ENCODE measurements around the gene SLC5A8.

- TF ChIP-seq REST (IDR thresholded peaks at IDR 0.05; ENCODE audit: unreplicated experiment), result no peak
- TF ChIP-seq POLR2AphosphoS5 (IDR thresholded peaks at IDR 0.05; ENCODE audit: low read depth), result no peak
- no peak for TF ChIP-seq EZH2 (IDR thresholded peaks at IDR 0.05; ENCODE audit: low read depth, unreplicated experiment)
- TF ChIP-seq EZH2phosphoT487 (IDR thresholded peaks at IDR 0.05; ENCODE audit: unreplicated experiment), result no peak
- TF ChIP-seq CTCF (conservative IDR thresholded peaks at IDR 0.05; ENCODE audit: low read depth in 2 of 2), result no peak
- no peak for TF ChIP-seq CREB1 (CRISPR knock-in tag; IDR thresholded peaks at IDR 0.05; ENCODE audit: low read depth)
- no peak for TF ChIP-seq ETS1 (IDR thresholded peaks at IDR 0.05)
- TF ChIP-seq ZNF331 (CRISPR knock-in tag; IDR thresholded peaks at IDR 0.05; ENCODE audit: low read depth), result no peak
- TF ChIP-seq ZNF462 (CRISPR knock-in tag; IDR thresholded peaks at IDR 0.05), result no peak
- TF ChIP-seq JUNB (IDR thresholded peaks at IDR 0.05; ENCODE audit: unreplicated experiment), result no peak
- TF ChIP-seq STAT1 (IDR thresholded peaks at IDR 0.05; ENCODE audit: unreplicated experiment), result no peak
- no peak for TF ChIP-seq NANOG (IDR thresholded peaks at IDR 0.05; ENCODE audit: borderline replicate concordance)
These were observed 98.6 kb downstream of the SLC5A8 start for GRCh38 chr12:101111441-101111840.
